Caco-2 (cell line): Measurements from ENCODE around the gene SLC25A34. TPM values are rescaled to one million over a fixed set of nuclear protein-coding genes. Genes with fewer than 3 reads are reported as not detected.

Experiments used
- BruUV-seq: library from RNA; stranded (reverse); fragments of 400-500 nt; replicated peaks from 2 replicates; lab custom pipeline; 2021; lab: Mats Ljungman, UMichigan
- CTCF ChIA-PET: fragments of 300-600 bp; sonication (Branson Sonifier 250); formaldehyde crosslinking; loops from one replicate; lab custom pipeline; 2022; ENCODE audit warnings: antibody characterized with exemption; lab: Charles Lee
- POLR2A ChIA-PET: fragments of 300-600 bp; sonication (Branson Sonifier 250); formaldehyde crosslinking; loops from one replicate; lab custom pipeline; 2022; ENCODE audit warnings: antibody characterized with exemption; lab: Charles Lee
- DNase-seq, 2 experiments: peaks; one replicate each; pipeline versions ENCODE4 v3.0.0 to v3.0.0-alpha.2; 2020 to 2022
- H3K27me3 ChIP-seq: replicated peaks from 2 replicates; pipeline ENCODE4 v1.6.0; 2011; ENCODE audit warnings: low read length; ENCODE audit not compliant: control insufficient read depth, insufficient read depth
- H3K36me3 ChIP-seq: 2 replicates; pipeline ENCODE4 v1.5.1; 2011; ENCODE audit warnings: low read length; ENCODE audit not compliant: control insufficient read depth, insufficient read depth
- H3K4me1 ChIP-seq: fragments of 250-450 bp; sonication (Bioruptor Pico); 2 replicates; pipeline ENCODE4 v1.5.1; 2020; ENCODE audit warnings: mild to moderate bottlenecking
- H3K4me3 ChIP-seq: 2 replicates; pipeline ENCODE4 v1.5.1; 2011; ENCODE audit warnings: low read depth, mild to moderate bottlenecking, control low read depth, low read length
- H3K9me3 ChIP-seq: fragments of 250-450 bp; sonication (Bioruptor Pico); 2 replicates; pipeline ENCODE4 v1.5.1; 2020; ENCODE audit warnings: mild to moderate bottlenecking, moderate library complexity
- H3K27ac Mint-ChIP-seq: one replicate; pipeline ENCODE4 v1.8.0; 2022; ENCODE audit warnings: mixed read lengths; ENCODE audit not compliant: unreplicated experiment
- H3K27me3 Mint-ChIP-seq: one replicate; pipeline ENCODE4 v1.8.0; 2022; ENCODE audit warnings: mixed read lengths; ENCODE audit not compliant: insufficient read depth, unreplicated experiment
- H3K36me3 Mint-ChIP-seq: one replicate; pipeline ENCODE4 v1.8.0; 2022; ENCODE audit warnings: mild to moderate bottlenecking, mixed read lengths; ENCODE audit not compliant: insufficient read depth, unreplicated experiment
- H3K4me1 Mint-ChIP-seq: one replicate; pipeline ENCODE4 v1.8.0; 2022; ENCODE audit warnings: low read depth, mixed read lengths; ENCODE audit not compliant: unreplicated experiment
- H3K4me3 Mint-ChIP-seq: one replicate; pipeline ENCODE4 v1.8.0; 2022; ENCODE audit warnings: mild to moderate bottlenecking, moderate library complexity, mixed read lengths; ENCODE audit not compliant: unreplicated experiment
- H3K9me3 Mint-ChIP-seq: one replicate; pipeline ENCODE4 v1.8.0; 2022; ENCODE audit warnings: mixed read lengths; ENCODE audit not compliant: unreplicated experiment
- CTCF ChIP-seq, 2 experiments: fragments of 200-600 bp in 1 of 2; IDR thresholded peaks; 1 replicate in 1 of 2; 2 replicates in 1 of 2; pipeline versions ENCODE4 v1.5.1 to v1.8.0; 2011 to 2022; ENCODE audit warnings: antibody characterized with exemption in 1 of 2, control low read depth in 1 of 2, inconsistent platforms in 1 of 2, low read depth in 1 of 2, low read length in 1 of 2, mild to moderate bottlenecking in 1 of 2, moderate library complexity in 1 of 2; ENCODE audit not compliant: insufficient read depth in 1 of 2, severe bottlenecking in 1 of 2, unreplicated experiment in 1 of 2
- intact Hi-C: fragments of 100-400 bp; cut with micrococcal nuclease; formaldehyde crosslinking; loops from one replicate; pipeline ENCODE4 v1.10.0; 2022; ENCODE audit not compliant: unreplicated experiment
- total RNA-seq: library from RNA; stranded (reverse); gene quantifications from 2 replicates; pipeline ENCODE4 v1.2.3, GENCODE V29; 2022

The SLC25A34 gene
- total RNA-seq, 1 experiment from 2014 or later: 1.1 TPM

- no peaks in the 10 kb centered on the region for H3K9me3 ChIP-seq
- no TSS peak for BruUV-seq
- H3K4me1 ChIP-seq: peaks cover 10% of the 10 kb centered on the region
- H3K27me3 ChIP-seq: no peaks in the 10 kb centered on the region
- Mint-ChIP-seq H3K36me3 (peaks cover 16% of the 10 kb centered on the region), H3K4me1 (no peaks in the 10 kb centered on the region), H3K27ac (no peak overlapping the region), H3K4me3 (no peak overlapping the region), H3K9me3 (no peaks in the 10 kb centered on the region), H3K27me3 (no peaks in the 10 kb centered on the region)
- ChIA-PET POLR2A (interaction anchor here (0.6 kb wide), 1 partner anchor 50 kb away, joined by 10 read pairs; no protein-coding TSS in a partner anchor), CTCF (no interaction called here)
- no peak overlapping the region for H3K4me3 ChIP-seq
- intact Hi-C loops: no loop called here
- TF ChIP-seq CTCF (IDR thresholded peaks at IDR 0.05; ENCODE audit: insufficient read depth in 1 of 2, low read depth in 1 of 2, low read length in 1 of 2, severe bottlenecking in 1 of 2, unreplicated experiment in 1 of 2): no peak
- no peaks in the 10 kb centered on the region for H3K36me3 ChIP-seq
- no peak for DNase-seq
These were observed 587 bp upstream of the SLC25A34 start for GRCh38 chr1:15735304-15736037.

- ChIA-PET POLR2A (no interaction called here), CTCF (interaction anchor here (0.5 kb wide), 1 partner anchor 58 kb away, joined by 6 read pairs; no protein-coding TSS in a partner anchor)
- BruUV-seq: no TSS peak
- DNase-seq: no peak
- H3K36me3 ChIP-seq: no peaks in the 10 kb centered on the region
- H3K27me3 ChIP-seq: no peaks in the 10 kb centered on the region
- TF ChIP-seq CTCF (IDR thresholded peaks at IDR 0.05; ENCODE audit: insufficient read depth in 1 of 2, low read depth in 1 of 2, low read length in 1 of 2, severe bottlenecking in 1 of 2, unreplicated experiment in 1 of 2): no peak
- H3K27ac Mint-ChIP-seq: no peak overlapping the region
- intact Hi-C loops: no loop called here
- H3K4me1 ChIP-seq: peaks cover 15% of the 10 kb centered on the region
- H3K36me3 Mint-ChIP-seq: peaks cover 23% of the 10 kb centered on the region
- peaks cover 7% of the 10 kb centered on the region for H3K4me1 Mint-ChIP-seq
- no peaks in the 10 kb centered on the region for H3K9me3 ChIP-seq
- no peaks in the 10 kb centered on the region for H3K27me3 Mint-ChIP-seq
- no peaks in the 10 kb centered on the region for H3K9me3 Mint-ChIP-seq
- no peak overlapping the region for H3K4me3 Mint-ChIP-seq
- H3K4me3 ChIP-seq: no peak overlapping the region
These were observed 819 bp downstream of the SLC25A34 start for GRCh38 chr1:15736892-15737261.

GRCh38 chr1:15737324-15738319 lies 1.6 kb downstream of the SLC25A34 start:
- no peak for DNase-seq
- Mint-ChIP-seq H3K9me3 (no peaks in the 10 kb centered on the region), H3K36me3 (peaks cover 18% of the 10 kb centered on the region), H3K27me3 (no peaks in the 10 kb centered on the region), H3K27ac (no peak overlapping the region), H3K4me1 (peaks cover 7% of the 10 kb centered on the region), H3K4me3 (no peak overlapping the region)
- H3K4me1 ChIP-seq: peaks cover 19% of the 10 kb centered on the region
- intact Hi-C loops: no loop called here
- H3K36me3 ChIP-seq: no peaks in the 10 kb centered on the region
- H3K27me3 ChIP-seq: no peaks in the 10 kb centered on the region
- ChIA-PET CTCF (interaction anchor here (0.5 kb wide), 1 partner anchor 57 kb away, joined by 6 read pairs; no protein-coding TSS in a partner anchor), POLR2A (no interaction called here)
- H3K9me3 ChIP-seq: no peaks in the 10 kb centered on the region
- no peak for TF ChIP-seq CTCF (IDR thresholded peaks at IDR 0.05; ENCODE audit: insufficient read depth in 1 of 2, low read depth in 1 of 2, low read length in 1 of 2, severe bottlenecking in 1 of 2, unreplicated experiment in 1 of 2)
- H3K4me3 ChIP-seq: no peak overlapping the region
- no TSS peak for BruUV-seq
